Tibial artery (tissue), 4 donors: ENCODE data around the gene SMAD9.
A peak's percentile ranks its signal among the peaks of the same experiment; 100 is the strongest.

Experiments
- DNase-seq, 2 donors: peaks; one replicate each; pipeline ENCODE4 v3.0.0-alpha.2; 2019
- H3K27ac ChIP-seq, 2 donors: fragments of 200-600 bp; sonication (generic) in 1 of 2; 1 replicate in 1 of 2; 2 replicates in 1 of 2; pipeline ENCODE4 v1.5.1; 2018 to 2019; ENCODE audit warnings: mild to moderate bottlenecking in 1 of 2
- H3K27me3 ChIP-seq, 2 donors: fragments of 200-600 bp; sonication (generic) in 1 of 2; one replicate each; pipeline versions ENCODE4 v1.5.1 to v1.6.0; 2016 to 2019
- H3K36me3 ChIP-seq, 3 donors: fragments of 200-600 bp; sonication (generic) in 2 of 3; one replicate each; pipeline ENCODE4 v1.5.1; 2016 to 2019; ENCODE audit warnings: mild to moderate bottlenecking in 2 of 3
- H3K4me1 ChIP-seq, 4 donors: fragments of 200-600 bp; sonication (generic) in 2 of 4; 1 replicate in 3 of 4; 2 replicates in 1 of 4; pipeline ENCODE4 v1.5.1; 2016 to 2019
- H3K4me3 ChIP-seq, 2 donors: fragments of 200-600 bp; sonication (generic) in 1 of 2; 1 replicate in 1 of 2; 2 replicates in 1 of 2; pipeline ENCODE4 v1.5.1; 2018 to 2019; ENCODE audit warnings: mild to moderate bottlenecking in 2 of 2
- H3K9me3 ChIP-seq, 3 donors: fragments of 200-600 bp; sonication (generic) in 1 of 3; one replicate each; pipeline ENCODE4 v1.5.1; 2016 to 2019
- CTCF ChIP-seq, 2 experiments: fragments of 200-600 bp in 1 of 2; fragments of 450-650 bp in 1 of 2; IDR thresholded peaks; one replicate each; pipeline ENCODE4 v1.5.1; 2017 to 2019; ENCODE audit warnings: antibody characterized with exemption in 2 of 2, mild to moderate bottlenecking in 1 of 2, moderate library complexity in 1 of 2
- intact Hi-C: fragments of 100-400 bp; cut with DNase I; formaldehyde crosslinking; loops from one replicate; pipeline ENCODE4 v1.15.0; 2023; ENCODE audit warnings: low total_unique reads

The SMAD9 gene

GRCh38 chr13:36915896-36916640, 4.0 kb downstream of the SMAD9 start:
- TF ChIP-seq CTCF (IDR thresholded peaks at IDR 0.05), result no peak
- Histone ChIP-seq H3K9me3 (no peaks in the 10 kb centered on the region), H3K27me3 (no peaks in the 10 kb centered on the region), H3K36me3 (no peaks in the 10 kb centered on the region), H3K4me1 (peaks cover 0 to 69% (median 20%) of the 10 kb centered on the region in 4 donors), H3K27ac (peak overlapping the region in 1 of 2 donors; percentile 79), H3K4me3 (no peak overlapping the region)
- DNase-seq, result no peak
- intact Hi-C loops, result no loop called here

- no peaks in the 10 kb centered on the region for H3K27me3 ChIP-seq
- intact Hi-C loops, result no loop called here
- H3K4me1 ChIP-seq, result peaks cover 0 to 65% (median 16%) of the 10 kb centered on the region in 4 donors
- H3K4me3 ChIP-seq, result no peak overlapping the region
- no peaks in the 10 kb centered on the region for H3K9me3 ChIP-seq
- DNase-seq, result no peak
- no peaks in the 10 kb centered on the region for H3K36me3 ChIP-seq
- TF ChIP-seq CTCF (IDR thresholded peaks at IDR 0.05), result no peak
- no peak overlapping the region for H3K27ac ChIP-seq
Measured at GRCh38 chr13:36915106-36915505, 4.9 kb downstream of the SMAD9 start.

GRCh38 chr13:36914648-36915047, 5.4 kb downstream of the SMAD9 start:
- no peaks in the 10 kb centered on the region for H3K27me3 ChIP-seq
- intact Hi-C loops, result no loop called here
- no peak for TF ChIP-seq CTCF (IDR thresholded peaks at IDR 0.05)
- H3K4me3 ChIP-seq, result no peak overlapping the region
- H3K36me3 ChIP-seq, result no peaks in the 10 kb centered on the region
- H3K27ac ChIP-seq, result no peak overlapping the region
- H3K9me3 ChIP-seq, result no peaks in the 10 kb centered on the region
- H3K4me1 ChIP-seq, result peaks cover 0 to 65% (median 16%) of the 10 kb centered on the region in 4 donors
- DNase-seq, result no peak

GRCh38 chr13:36913463-36913862, 6.6 kb downstream of the SMAD9 start:
- Histone ChIP-seq H3K36me3 (no peaks in the 10 kb centered on the region), H3K27ac (no peak overlapping the region), H3K4me3 (no peak overlapping the region), H3K4me1 (peaks cover 0 to 65% (median 16%) of the 10 kb centered on the region in 4 donors), H3K27me3 (no peaks in the 10 kb centered on the region), H3K9me3 (no peaks in the 10 kb centered on the region)
- intact Hi-C loops, result no loop called here
- DNase-seq, result no peak
- TF ChIP-seq CTCF (IDR thresholded peaks at IDR 0.05), result no peak

GRCh38 chr13:36912973-36913372, 7.1 kb downstream of the SMAD9 start:
- no peak for DNase-seq
- no peak for TF ChIP-seq CTCF (IDR thresholded peaks at IDR 0.05)
- Histone ChIP-seq H3K27ac (no peak overlapping the region), H3K4me1 (peaks cover 0 to 60% (median 16%) of the 10 kb centered on the region in 4 donors), H3K4me3 (no peak overlapping the region), H3K36me3 (no peaks in the 10 kb centered on the region), H3K27me3 (no peaks in the 10 kb centered on the region), H3K9me3 (no peaks in the 10 kb centered on the region)
- intact Hi-C loops, result no loop called here
